Activated T-helper 1 cell treated with anti-CD3 and anti-CD28 coated beads, Interleukin-12 subunit alpha, Interleukin-12 subunit beta, Interleukin-2, Interleukin-4 antibody, amounts not matched to agents 30 ng/mL and 10 ng/mL and 1 ng/mL, durations not matched to agents 14 hours and 24 hours and 36 hours (primary cell): ENCODE results near the gene PRICKLE1. TPM values are rescaled to one million over a fixed set of nuclear protein-coding genes. Genes with fewer than 3 reads are reported as not detected.

Experiments used
- DNase-seq: peaks from one replicate; pipeline ENCODE4 v3.0.0; 2021; ENCODE audit warnings: low spot score
- H3K27ac Mint-ChIP-seq: one replicate; pipeline ENCODE4 v1.8.0; 2021; ENCODE audit warnings: mild to moderate bottlenecking, mixed read lengths
- H3K27me3 Mint-ChIP-seq: one replicate; pipeline ENCODE4 v1.8.0; 2022; ENCODE audit warnings: mild to moderate bottlenecking, moderate library complexity, mixed read lengths; ENCODE audit not compliant: insufficient read depth
- H3K36me3 Mint-ChIP-seq: one replicate; pipeline ENCODE4 v1.8.0; 2021; ENCODE audit warnings: low read depth, mixed read lengths
- H3K4me1 Mint-ChIP-seq: one replicate; pipeline ENCODE4 v1.8.0; 2021; ENCODE audit warnings: low read depth, mixed read lengths
- H3K4me3 Mint-ChIP-seq: one replicate; pipeline ENCODE4 v1.8.0; 2021; ENCODE audit warnings: mild to moderate bottlenecking, moderate library complexity, mixed read lengths
- H3K9me3 Mint-ChIP-seq: one replicate; pipeline ENCODE4 v1.8.0; 2021; ENCODE audit warnings: mixed read lengths
- intact Hi-C: fragments of 100-400 bp; cut with micrococcal nuclease; formaldehyde crosslinking; loops from one replicate; pipeline ENCODE4 v1.15.1; 2024
- total RNA-seq: library from RNA; stranded (reverse); gene quantifications from 2 replicates; pipeline ENCODE4 v1.2.3, GENCODE V29; 2022

The PRICKLE1 gene
- total RNA-seq, 1 donor from 2014 or later = 0.34 TPM

- no peak for DNase-seq
- peaks cover 14% of the 10 kb centered on the region for H3K36me3 Mint-ChIP-seq
- intact Hi-C loops = no loop called here
- H3K4me3 Mint-ChIP-seq = no peak overlapping the region
- no peaks in the 10 kb centered on the region for H3K9me3 Mint-ChIP-seq
- H3K27me3 Mint-ChIP-seq = no peaks in the 10 kb centered on the region
- H3K27ac Mint-ChIP-seq = no peak overlapping the region
- H3K4me1 Mint-ChIP-seq = peaks cover 4% of the 10 kb centered on the region
Observed at GRCh38 chr12:42410340-42410739, 179.2 kb downstream of the PRICKLE1 start.

GRCh38 chr12:42409471-42409870, 180.1 kb downstream of the PRICKLE1 start:
- Mint-ChIP-seq H3K36me3 (peaks cover 18% of the 10 kb centered on the region), H3K9me3 (no peaks in the 10 kb centered on the region), H3K4me3 (no peak overlapping the region), H3K27me3 (no peaks in the 10 kb centered on the region), H3K27ac (no peak overlapping the region), H3K4me1 (peaks cover 6% of the 10 kb centered on the region)
- no peak for DNase-seq
- intact Hi-C loops = no loop called here

GRCh38 chr12:42407306-42407705, 182.2 kb downstream of the PRICKLE1 start:
- Mint-ChIP-seq H3K4me3 (no peak overlapping the region), H3K27ac (no peak overlapping the region), H3K27me3 (no peaks in the 10 kb centered on the region), H3K36me3 (peaks cover 11% of the 10 kb centered on the region), H3K4me1 (peaks cover 6% of the 10 kb centered on the region), H3K9me3 (no peaks in the 10 kb centered on the region)
- DNase-seq = no peak
- intact Hi-C loops = no loop called here
